Mucosa of stomach (tissue), 1 donor: ENCODE results near the gene OGG1.

Source experiments
- H3K27me3 ChIP-seq: one replicate; pipeline ENCODE4 v1.7.0; 2013; ENCODE audit warnings: mild to moderate bottlenecking, low read length; ENCODE audit not compliant: control insufficient read depth, insufficient read depth
- H3K36me3 ChIP-seq: one replicate; pipeline ENCODE4 v1.7.0; 2013; ENCODE audit warnings: low read length; ENCODE audit not compliant: control insufficient read depth, insufficient read depth
- H3K4me1 ChIP-seq: one replicate; pipeline ENCODE4 v1.7.0; 2013; ENCODE audit warnings: mild to moderate bottlenecking, low read length; ENCODE audit not compliant: control insufficient read depth, insufficient read depth
- H3K4me3 ChIP-seq: one replicate; pipeline ENCODE4 v1.7.0; 2013; ENCODE audit warnings: low read length
- H3K9ac ChIP-seq: one replicate; pipeline ENCODE4 v1.7.0; 2013; ENCODE audit warnings: mild to moderate bottlenecking, low read length, moderate library complexity
- H3K9me3 ChIP-seq: one replicate; pipeline ENCODE4 v1.7.0; 2013; ENCODE audit warnings: mild to moderate bottlenecking, low read length, moderate library complexity; ENCODE audit not compliant: control insufficient read depth
- donor health status: Pancreatic carcinoma.

Gene OGG1

GRCh38 chr3:9749645-9750555 lies at the start of gene OGG1:
Gene OGG1 (plus strand): TSS chr3:9749952. CDS start chr3:9750287, 335 bp downstream.
- Histone ChIP-seq H3K36me3 (peaks cover 18% of the 10 kb centered on the region), H3K9ac (peak within 1 kb of the TSS; percentile 75), H3K4me1 (peaks cover 26% of the 10 kb centered on the region), H3K4me3 (peak within 1 kb of the TSS; percentile 81), H3K27me3 (no peaks in the 10 kb centered on the region), H3K9me3 (no peaks in the 10 kb centered on the region)

- peaks cover 14% of the 10 kb centered on the region for H3K4me1 ChIP-seq
- H3K9ac ChIP-seq, result no peak overlapping the region
- no peak overlapping the region for H3K4me3 ChIP-seq
- H3K36me3 ChIP-seq, result no peaks in the 10 kb centered on the region
- H3K9me3 ChIP-seq, result no peaks in the 10 kb centered on the region
- peaks cover 16% of the 10 kb centered on the region for H3K27me3 ChIP-seq
Observed at GRCh38 chr3:9700536-9700935, 49.2 kb upstream of the OGG1 start.

GRCh38 chr3:9701006-9701405 lies 48.7 kb upstream of the OGG1 start:
- peaks cover 16% of the 10 kb centered on the region for H3K27me3 ChIP-seq
- H3K36me3 ChIP-seq, result no peaks in the 10 kb centered on the region
- H3K4me3 ChIP-seq, result no peak overlapping the region
- peaks cover 14% of the 10 kb centered on the region for H3K4me1 ChIP-seq
- no peak overlapping the region for H3K9ac ChIP-seq
- H3K9me3 ChIP-seq, result no peaks in the 10 kb centered on the region

- Histone ChIP-seq H3K4me1 (peaks cover 14% of the 10 kb centered on the region), H3K27me3 (peaks cover 16% of the 10 kb centered on the region), H3K9ac (no peak overlapping the region), H3K36me3 (no peaks in the 10 kb centered on the region), H3K4me3 (no peak overlapping the region), H3K9me3 (no peaks in the 10 kb centered on the region)
Observed at GRCh38 chr3:9701711-9702110, 48.0 kb upstream of the OGG1 start.

- Histone ChIP-seq H3K4me3 (no peak overlapping the region), H3K27me3 (peaks cover 16% of the 10 kb centered on the region), H3K36me3 (no peaks in the 10 kb centered on the region), H3K9me3 (no peaks in the 10 kb centered on the region), H3K4me1 (peaks cover 14% of the 10 kb centered on the region), H3K9ac (no peak overlapping the region)
Observed at GRCh38 chr3:9703240-9703639, 46.5 kb upstream of the OGG1 start.

- peaks cover 14% of the 10 kb centered on the region for H3K4me1 ChIP-seq
- H3K9me3 ChIP-seq, result no peaks in the 10 kb centered on the region
- peaks cover 16% of the 10 kb centered on the region for H3K27me3 ChIP-seq
- peak within 1 kb of the TSS; percentile 22 for H3K9ac ChIP-seq
- no peaks in the 10 kb centered on the region for H3K36me3 ChIP-seq
- H3K4me3 ChIP-seq, result no peak within 1 kb of the TSS
Observed at GRCh38 chr3:9703736-9704346, 45.9 kb upstream of the OGG1 start, which contains the start of gene CPNE9. Gene CPNE9 (plus strand): TSS chr3:9703833. CDS start chr3:9703997, 164 bp downstream.

- Histone ChIP-seq H3K9ac (peak overlapping the region; percentile 22), H3K36me3 (no peaks in the 10 kb centered on the region), H3K9me3 (no peaks in the 10 kb centered on the region), H3K4me1 (peaks cover 14% of the 10 kb centered on the region), H3K27me3 (peaks cover 16% of the 10 kb centered on the region), H3K4me3 (no peak overlapping the region)
Observed at GRCh38 chr3:9704347-9705322, 45.1 kb upstream of the OGG1 start.

GRCh38 chr3:9710174-9710739 lies 39.5 kb upstream of the OGG1 start:
- Histone ChIP-seq H3K4me3 (no peak overlapping the region), H3K9me3 (no peaks in the 10 kb centered on the region), H3K4me1 (no peaks in the 10 kb centered on the region), H3K9ac (no peak overlapping the region), H3K36me3 (no peaks in the 10 kb centered on the region), H3K27me3 (no peaks in the 10 kb centered on the region)

GRCh38 chr3:9712415-9712814 lies 37.3 kb upstream of the OGG1 start:
- no peak overlapping the region for H3K9ac ChIP-seq
- H3K4me3 ChIP-seq, result no peak overlapping the region
- H3K27me3 ChIP-seq, result no peaks in the 10 kb centered on the region
- H3K9me3 ChIP-seq, result no peaks in the 10 kb centered on the region
- peaks cover 5% of the 10 kb centered on the region for H3K4me1 ChIP-seq
- no peaks in the 10 kb centered on the region for H3K36me3 ChIP-seq

GRCh38 chr3:9713142-9713541 lies 36.6 kb upstream of the OGG1 start:
- Histone ChIP-seq H3K9me3 (no peaks in the 10 kb centered on the region), H3K4me3 (no peak overlapping the region), H3K36me3 (no peaks in the 10 kb centered on the region), H3K27me3 (no peaks in the 10 kb centered on the region), H3K4me1 (peaks cover 5% of the 10 kb centered on the region), H3K9ac (no peak overlapping the region)

GRCh38 chr3:9715136-9715535 lies 34.6 kb upstream of the OGG1 start:
- Histone ChIP-seq H3K4me3 (no peak overlapping the region), H3K27me3 (no peaks in the 10 kb centered on the region), H3K9me3 (no peaks in the 10 kb centered on the region), H3K36me3 (no peaks in the 10 kb centered on the region), H3K4me1 (peaks cover 5% of the 10 kb centered on the region), H3K9ac (no peak overlapping the region)
